ENCODE measurements around the gene ZBTB16.

The ZBTB16 gene

DNA sequence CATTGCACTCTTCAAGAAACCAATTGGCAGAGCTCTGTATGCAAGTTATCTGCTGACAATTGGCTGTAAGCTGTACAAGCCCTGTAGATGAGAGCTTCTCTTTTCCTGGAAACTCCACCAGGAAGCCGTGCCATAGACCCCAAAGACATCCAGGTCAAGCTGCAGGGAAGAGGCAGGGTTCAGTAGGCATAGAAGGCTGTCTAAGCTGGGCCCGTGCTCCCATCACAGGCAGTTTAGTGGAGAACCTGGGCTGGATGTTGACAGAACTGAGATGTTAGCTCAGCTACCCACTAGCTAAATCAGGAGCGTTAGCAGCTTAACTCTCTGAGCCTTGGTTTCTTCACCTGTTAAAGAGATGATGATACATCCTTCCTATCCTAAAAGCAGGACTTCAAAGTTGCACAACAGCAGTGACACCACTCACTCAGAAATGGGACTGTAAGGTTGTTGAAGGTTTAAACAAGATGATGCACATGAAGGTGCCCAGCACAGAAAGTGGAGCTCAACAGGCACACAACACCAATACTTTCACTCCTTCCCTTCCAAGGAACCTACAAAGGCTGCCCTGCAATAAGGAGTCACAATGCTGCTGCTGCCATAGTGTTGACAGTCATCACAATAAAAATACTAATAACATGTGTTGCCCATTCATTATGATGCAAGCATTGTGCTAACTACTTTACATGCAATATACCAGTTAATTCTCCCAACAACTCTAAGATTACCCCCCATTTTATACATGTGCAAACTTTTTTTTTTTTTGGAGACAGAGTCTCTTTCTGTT lies 115.4 kb downstream of the ZBTB16 start:
- DNase-seq (ENCODE audit: low spot score) = no peak
- no peak for TF ChIP-seq CTCF (IDR thresholded peaks at IDR 0.05; ENCODE audit: extremely low read depth, missing control alignments)

GRCh38 chr11:114175706-114176105 lies 116.2 kb downstream of the ZBTB16 start:
- no peak for TF ChIP-seq CTCF (IDR thresholded peaks at IDR 0.05; ENCODE audit: extremely low read depth, missing control alignments)
- no peak for DNase-seq (ENCODE audit: low spot score)

- TF ChIP-seq CTCF (IDR thresholded peaks at IDR 0.05; ENCODE audit: extremely low read depth, missing control alignments) = no peak
- no peak for DNase-seq (ENCODE audit: low spot score)
Measured at GRCh38 chr11:114176321-114176720, 116.8 kb downstream of the ZBTB16 start.

DNA sequence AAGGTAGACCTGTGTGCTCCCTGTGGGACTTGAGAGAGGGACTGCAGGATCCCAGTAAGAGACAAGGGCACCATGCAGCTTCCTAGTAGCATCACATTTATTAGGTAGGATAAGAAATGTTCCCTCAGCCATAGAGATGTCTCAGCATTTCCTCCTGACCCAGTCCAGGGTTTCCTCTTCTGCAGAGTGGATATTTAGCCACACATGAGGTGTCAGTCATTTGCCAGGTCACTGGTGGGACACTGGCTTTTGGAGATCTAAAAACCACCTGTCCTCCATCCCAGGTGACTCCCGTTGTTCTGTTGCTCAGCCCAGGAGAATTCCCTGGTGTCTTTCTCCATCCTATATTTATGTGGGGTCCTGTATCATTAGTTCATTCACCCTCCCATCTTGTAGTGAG lies 119.1 kb downstream of the ZBTB16 start:
- TF ChIP-seq CTCF (IDR thresholded peaks at IDR 0.05; ENCODE audit: extremely low read depth, missing control alignments) = no peak
- no peak for DNase-seq (ENCODE audit: low spot score)

DNA sequence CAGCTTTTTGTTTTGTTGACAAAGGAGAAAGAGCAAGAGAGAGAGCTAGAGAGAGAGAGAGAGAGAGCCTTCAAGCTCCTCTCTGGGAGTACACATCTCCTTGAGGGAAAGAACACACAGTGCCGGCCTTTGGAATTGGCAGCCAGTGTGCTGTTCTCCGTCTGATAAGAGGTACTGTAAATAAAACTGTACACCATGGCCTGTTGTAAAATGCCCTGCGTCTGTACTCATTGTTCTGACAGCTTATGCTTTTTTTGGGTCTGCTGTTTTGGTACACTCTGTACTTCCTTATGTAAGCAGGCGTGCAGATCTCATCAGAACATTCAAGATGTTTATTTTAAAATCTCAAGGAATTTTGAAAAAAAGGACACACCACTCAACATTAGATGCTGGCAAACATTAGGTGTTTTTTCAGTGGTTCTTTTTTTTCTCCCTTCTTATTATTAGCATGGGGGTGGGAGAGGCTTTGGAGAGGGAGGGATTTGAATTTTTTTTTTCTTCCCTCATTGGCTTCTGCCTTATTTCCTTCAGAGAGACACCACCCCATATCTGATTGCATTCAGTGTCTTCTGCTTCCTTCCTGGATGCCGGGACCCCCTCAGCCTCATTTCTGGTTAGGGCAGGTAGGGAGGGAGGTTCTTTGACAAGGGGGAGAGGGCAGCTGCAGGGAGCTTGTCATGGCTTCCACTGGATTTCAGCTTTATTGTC lies 119.9 kb downstream of the ZBTB16 start:
- DNase-seq (ENCODE audit: low spot score) = no peak
- no peak for TF ChIP-seq CTCF (IDR thresholded peaks at IDR 0.05; ENCODE audit: extremely low read depth, missing control alignments)

DNA sequence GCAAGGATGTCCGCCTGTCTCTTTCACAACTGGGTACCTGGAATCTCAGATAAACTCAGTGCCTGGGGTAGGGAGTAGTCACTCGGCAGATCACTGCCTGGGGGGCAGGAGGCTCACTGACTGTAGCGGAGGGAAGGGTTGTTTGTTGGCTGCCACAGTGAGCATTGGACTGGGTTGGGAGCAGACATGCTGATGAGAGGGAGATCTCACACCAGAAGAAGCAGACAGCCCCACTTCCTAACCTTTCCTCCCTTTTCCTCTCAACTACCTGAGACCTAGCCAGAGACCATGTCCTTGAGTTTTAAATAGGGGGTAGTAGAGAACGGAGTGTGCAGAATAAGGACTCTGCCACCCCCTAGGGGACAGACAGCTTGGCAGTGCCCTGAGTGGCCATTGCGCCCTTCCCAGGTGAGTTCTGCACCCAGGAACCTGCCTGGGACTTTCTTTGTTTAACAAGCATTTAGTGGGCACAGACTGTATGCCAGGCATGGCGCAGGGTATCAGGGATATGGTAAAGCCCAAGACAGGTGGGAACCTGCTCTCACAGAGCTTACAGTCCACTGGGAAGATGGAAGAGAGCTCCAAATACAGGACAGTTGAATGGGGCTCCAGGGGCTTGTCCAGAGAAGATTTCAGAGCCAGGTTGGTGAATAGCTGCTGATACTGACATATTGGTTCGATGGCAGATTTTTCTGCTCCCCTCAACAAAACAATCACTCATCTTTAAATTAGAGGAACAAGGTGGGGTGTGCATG lies 121.0 kb downstream of the ZBTB16 start:
- no peak for DNase-seq (ENCODE audit: low spot score)
- no peak for TF ChIP-seq CTCF (IDR thresholded peaks at IDR 0.05; ENCODE audit: extremely low read depth, missing control alignments)

GRCh38 chr11:114181195-114181594 lies 121.7 kb downstream of the ZBTB16 start:
- TF ChIP-seq CTCF (IDR thresholded peaks at IDR 0.05; ENCODE audit: extremely low read depth, missing control alignments) = no peak
- no peak for DNase-seq (ENCODE audit: low spot score)
